ENCODE results near the gene RASEF.

- TF ChIP-seq, protein P1, sequence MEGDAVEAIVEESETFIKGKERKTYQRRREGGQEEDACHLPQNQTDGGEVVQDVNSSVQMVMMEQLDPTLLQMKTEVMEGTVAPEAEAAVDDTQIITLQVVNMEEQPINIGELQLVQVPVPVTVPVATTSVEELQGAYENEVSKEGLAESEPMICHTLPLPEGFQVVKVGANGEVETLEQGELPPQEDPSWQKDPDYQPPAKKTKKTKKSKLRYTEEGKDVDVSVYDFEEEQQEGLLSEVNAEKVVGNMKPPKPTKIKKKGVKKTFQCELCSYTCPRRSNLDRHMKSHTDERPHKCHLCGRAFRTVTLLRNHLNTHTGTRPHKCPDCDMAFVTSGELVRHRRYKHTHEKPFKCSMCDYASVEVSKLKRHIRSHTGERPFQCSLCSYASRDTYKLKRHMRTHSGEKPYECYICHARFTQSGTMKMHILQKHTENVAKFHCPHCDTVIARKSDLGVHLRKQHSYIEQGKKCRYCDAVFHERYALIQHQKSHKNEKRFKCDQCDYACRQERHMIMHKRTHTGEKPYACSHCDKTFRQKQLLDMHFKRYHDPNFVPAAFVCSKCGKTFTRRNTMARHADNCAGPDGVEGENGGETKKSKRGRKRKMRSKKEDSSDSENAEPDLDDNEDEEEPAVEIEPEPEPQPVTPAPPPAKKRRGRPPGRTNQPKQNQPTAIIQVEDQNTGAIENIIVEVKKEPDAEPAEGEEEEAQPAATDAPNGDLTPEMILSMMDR (IDR thresholded peaks at IDR 0.05): no peak
- TF ChIP-seq POLR2A (IDR thresholded peaks at IDR 0.05; ENCODE audit: low read length) (no peak), ZNF302 (CRISPR knock-in tag; IDR thresholded peaks at IDR 0.05) (no peak), TP53 (CRISPR knock-in tag; IDR thresholded peaks at IDR 0.05) (no peak), REST (IDR thresholded peaks at IDR 0.05) (no peak)
Measured at GRCh38 chr9:83034026-83034425, 28.9 kb downstream of the RASEF start.
